ENCODE measurements around the gene NCSTN.

GRCh38 chr1:160362168-160362957, 19.2 kb downstream of the NCSTN start:
- TF ChIP-seq CTCF (IDR thresholded peaks at IDR 0.05) (no peak), ZFX (IDR thresholded peaks at IDR 0.05; ENCODE audit: borderline replicate concordance) (no peak)
